GM13977 (cell line): ENCODE data around the gene GLB1L3.
"Not testable (repeated sequence)": the region's sequence is repeated elsewhere in the genome, so short reads cannot be mapped to it uniquely, and the experiment has no call there.

Source experiments
- DNase-seq: peaks from one replicate; pipeline ENCODE4 v3.0.0; 2012; ENCODE audit warnings: low spot score
- in situ Hi-C: fragments of 300-500 bp; cut with MboI; formaldehyde crosslinking; loops from one replicate; pipeline ENCODE4 v1.12.0; 2022; ENCODE audit warnings: low sequenced_read_pairs, low pct_unique_long_range_greater_than_20kb, mixed read lengths, inconsistent platforms; ENCODE audit not compliant: unreplicated experiment
- TF ChIP-seq, protein P1 (sequence below): IDR thresholded peaks from 2 replicates; pipeline ENCODE4 v1.5.1; 2012; ENCODE audit warnings: mild to moderate bottlenecking, control low read depth; ENCODE audit not compliant: insufficient read depth; ENCODE audit errors: extremely low read depth, missing control alignments

GLB1L3 gene

DNA sequence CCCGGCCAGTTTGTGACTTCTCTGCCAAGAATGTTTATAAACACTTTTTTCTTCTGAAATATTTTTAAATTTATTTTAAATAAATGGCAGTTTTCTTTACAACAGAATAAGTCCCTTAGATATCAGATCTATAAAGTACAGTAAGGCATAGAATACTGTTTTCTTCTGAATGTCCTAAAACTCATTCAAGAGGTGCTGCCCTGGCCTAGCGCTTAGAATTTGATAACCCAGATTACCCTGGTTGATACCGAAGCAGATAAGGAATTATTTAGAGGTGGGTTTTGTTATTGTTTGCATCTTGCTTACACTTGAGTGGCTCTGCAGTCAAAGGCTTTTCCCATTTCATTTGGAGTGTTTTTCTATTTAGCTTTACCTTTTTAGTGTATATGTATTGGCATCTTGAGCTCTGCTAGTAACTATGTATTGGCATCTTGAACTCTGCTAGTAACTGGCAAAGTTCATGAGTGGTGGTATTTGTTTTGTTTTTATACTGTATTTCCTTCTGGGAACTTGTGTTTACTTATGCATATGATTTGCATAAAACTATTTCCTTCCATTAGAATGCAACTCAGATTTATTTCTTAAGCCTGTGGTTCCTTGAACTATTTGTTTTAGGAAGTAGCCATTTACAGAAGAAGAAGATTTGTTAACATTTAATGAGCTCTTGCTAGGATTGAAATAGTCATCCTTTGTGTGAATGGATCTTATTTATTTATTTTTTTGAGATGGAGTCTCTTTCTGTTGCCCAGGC lies 21.6 kb upstream of the GLB1L3 start:
- DNase-seq = no peak
- TF ChIP-seq, protein P1, sequence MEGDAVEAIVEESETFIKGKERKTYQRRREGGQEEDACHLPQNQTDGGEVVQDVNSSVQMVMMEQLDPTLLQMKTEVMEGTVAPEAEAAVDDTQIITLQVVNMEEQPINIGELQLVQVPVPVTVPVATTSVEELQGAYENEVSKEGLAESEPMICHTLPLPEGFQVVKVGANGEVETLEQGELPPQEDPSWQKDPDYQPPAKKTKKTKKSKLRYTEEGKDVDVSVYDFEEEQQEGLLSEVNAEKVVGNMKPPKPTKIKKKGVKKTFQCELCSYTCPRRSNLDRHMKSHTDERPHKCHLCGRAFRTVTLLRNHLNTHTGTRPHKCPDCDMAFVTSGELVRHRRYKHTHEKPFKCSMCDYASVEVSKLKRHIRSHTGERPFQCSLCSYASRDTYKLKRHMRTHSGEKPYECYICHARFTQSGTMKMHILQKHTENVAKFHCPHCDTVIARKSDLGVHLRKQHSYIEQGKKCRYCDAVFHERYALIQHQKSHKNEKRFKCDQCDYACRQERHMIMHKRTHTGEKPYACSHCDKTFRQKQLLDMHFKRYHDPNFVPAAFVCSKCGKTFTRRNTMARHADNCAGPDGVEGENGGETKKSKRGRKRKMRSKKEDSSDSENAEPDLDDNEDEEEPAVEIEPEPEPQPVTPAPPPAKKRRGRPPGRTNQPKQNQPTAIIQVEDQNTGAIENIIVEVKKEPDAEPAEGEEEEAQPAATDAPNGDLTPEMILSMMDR = no peak
- in situ Hi-C loops = no loop called here

DNA sequence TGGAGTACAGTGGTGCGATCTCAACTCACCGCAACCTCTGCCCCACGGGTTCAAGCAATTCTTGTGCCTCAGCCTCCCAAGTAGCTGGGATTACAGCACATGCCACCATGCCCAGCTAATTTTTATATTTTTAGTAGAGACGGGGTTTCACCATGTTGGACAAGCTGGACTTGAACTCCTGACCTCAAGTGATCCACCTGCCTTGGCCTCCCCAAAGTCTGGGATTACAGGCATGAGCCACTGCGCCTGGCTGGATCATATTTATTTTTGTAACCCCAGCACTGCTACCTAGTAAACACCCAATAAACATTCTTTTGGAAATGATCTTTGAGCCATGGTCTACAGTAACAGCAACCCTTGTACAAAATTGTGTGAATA lies 21.0 kb upstream of the GLB1L3 start:
- DNase-seq, in situ Hi-C loops: not testable (repeated sequence)

DNA sequence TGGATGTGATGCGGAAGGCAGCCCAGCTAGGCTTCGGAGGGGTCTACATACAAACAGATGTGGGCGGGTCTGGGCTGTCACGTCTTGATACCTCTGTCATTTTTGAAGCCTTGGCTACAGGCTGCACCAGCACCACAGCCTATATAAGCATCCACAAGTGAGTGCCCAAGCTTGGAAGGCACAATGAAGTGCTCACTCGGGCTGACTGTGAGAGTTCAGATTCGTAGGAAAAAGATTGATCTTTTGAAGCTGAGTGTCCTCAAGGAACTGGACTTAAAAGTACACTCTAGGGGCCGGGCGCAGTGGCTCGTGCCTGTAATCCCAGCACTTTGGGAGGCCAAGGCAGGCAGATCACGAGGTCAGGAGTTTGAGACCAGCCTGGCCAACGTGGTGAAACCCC lies 19.1 kb upstream of the GLB1L3 start:
- no peak for DNase-seq
- in situ Hi-C loops = no loop called here
- TF ChIP-seq, protein P1 = no peak

DNA sequence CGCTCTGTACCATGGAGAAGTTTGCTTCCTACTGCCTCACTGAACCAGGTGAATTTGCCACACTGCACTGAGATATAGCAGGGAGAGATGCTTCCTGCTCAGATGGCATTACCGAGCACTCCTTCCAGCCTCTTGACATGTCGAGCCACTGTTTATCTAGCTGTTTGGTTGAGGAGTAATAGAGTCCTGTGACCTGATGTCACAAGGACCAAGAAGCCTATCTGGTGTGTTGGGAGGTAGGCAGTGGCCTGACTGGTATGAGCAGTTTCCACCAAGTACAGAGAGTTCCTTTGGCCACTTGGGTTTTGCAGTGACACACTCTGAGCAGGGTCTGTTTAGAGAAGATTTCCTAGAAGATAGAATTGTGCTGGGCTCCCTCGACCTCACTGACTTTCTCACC lies 17.6 kb upstream of the GLB1L3 start:
- TF ChIP-seq, protein P1 = no peak
- in situ Hi-C loops = no loop called here
- DNase-seq = no peak

DNA sequence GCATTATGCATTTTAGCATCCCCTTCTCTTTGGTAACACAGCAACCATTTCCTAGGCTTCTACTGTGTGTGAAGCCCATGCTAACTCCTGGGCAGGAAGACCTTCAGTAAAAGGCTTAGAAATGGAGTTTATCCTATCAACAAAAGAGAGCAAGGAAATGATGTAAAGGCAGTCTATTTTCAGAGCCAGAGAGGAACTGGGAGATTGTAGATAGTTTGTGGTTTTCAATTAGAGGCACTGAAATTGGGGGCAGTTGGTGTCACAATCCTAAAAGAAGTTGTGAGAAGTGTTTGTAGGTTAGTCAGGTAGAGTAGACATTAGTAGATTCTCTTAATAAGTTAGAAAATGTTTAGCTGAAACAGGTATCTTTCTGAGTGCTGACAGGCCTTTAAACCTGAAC lies 15.7 kb upstream of the GLB1L3 start:
- DNase-seq = no peak
- in situ Hi-C loops = no loop called here

DNA sequence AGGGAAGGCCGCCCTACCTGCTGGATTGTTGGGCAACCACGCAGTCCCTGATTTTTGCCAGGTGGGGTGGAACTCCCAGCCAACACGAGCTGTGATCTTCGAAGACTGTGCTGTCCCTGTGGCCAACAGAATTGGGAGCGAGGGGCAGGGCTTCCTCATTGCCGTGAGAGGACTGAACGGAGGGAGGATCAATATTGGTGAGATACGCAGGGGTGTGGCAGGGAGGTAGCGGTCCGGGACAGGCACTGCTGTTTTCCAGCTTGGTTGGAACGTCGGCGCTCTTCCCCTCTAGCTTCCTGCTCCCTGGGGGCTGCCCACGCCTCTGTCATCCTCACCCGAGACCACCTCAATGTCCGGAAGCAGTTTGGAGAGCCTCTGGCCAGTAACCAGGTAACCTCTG lies 15.2 kb upstream of the GLB1L3 start:
- in situ Hi-C loops = no loop called here
- TF ChIP-seq, protein P1 = no peak
- no peak for DNase-seq

More for the DNA sequence above, 15.7 kb upstream of the GLB1L3 start:
- TF ChIP-seq, protein P1 = no peak

DNA sequence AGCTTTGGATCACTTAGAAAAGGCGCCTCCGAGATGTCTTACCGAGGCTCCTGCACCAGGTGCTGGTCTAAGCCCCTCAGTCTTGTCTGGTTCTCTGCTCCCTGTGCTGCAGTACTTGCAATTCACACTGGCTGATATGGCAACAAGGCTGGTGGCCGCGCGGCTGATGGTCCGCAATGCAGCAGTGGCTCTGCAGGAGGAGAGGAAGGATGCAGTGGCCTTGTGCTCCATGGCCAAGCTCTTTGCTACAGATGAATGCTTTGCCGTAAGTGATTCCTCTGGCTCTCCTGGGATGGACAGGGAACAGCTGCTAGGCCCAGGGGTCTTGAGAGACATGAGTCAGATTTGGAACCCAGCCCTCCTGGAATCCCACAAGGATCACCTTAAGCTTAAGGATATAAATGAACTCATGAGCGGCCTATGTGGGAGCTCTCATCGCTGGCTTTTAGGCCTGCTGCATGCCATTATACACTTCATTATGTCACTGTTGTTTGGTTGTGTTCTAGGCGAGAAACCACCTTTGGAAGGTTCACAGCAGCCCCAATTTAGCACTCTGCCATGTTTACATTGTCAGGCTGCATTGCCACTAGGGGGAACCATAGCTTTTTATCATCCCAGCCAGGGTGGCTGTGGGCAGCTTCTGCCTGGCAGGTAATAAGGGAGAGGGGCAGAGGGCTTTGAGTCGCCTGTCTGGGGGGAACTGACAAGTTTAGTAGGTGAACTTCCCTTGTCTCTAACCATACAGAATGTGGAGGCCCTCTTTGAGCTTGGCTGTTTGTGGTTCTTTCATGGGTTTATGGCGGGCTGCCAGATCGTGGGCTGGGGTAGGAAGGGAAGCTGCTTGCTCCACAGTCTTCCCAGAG lies 14.3 kb upstream of the GLB1L3 start:
- in situ Hi-C loops = no loop called here
- TF ChIP-seq, protein P1 = peak; percentile 66
- DNase-seq = peak; percentile 55
